HepG2 (cell line): ENCODE measurements around the gene HAUS1. TPM values are rescaled to one million over a fixed set of nuclear protein-coding genes. Genes with fewer than 3 reads are reported as not detected.

Source experiments
- GABPA ChIP-seq, 2 experiments: IDR thresholded peaks; 2 replicates each; pipeline ENCODE4 v1.6.1; 2011 to 2016; ENCODE audit warnings: low read depth in 2 of 2, low read length in 1 of 2, missing biosample characterization in 1 of 2, missing genetic modification characterization in 1 of 2
- HNF1A ChIP-seq, 2 experiments: sonication (generic) in 1 of 2; formaldehyde crosslinking in 1 of 2; IDR thresholded peaks; 2 replicates each; pipeline versions ENCODE4 v1.4.0 to v1.6.1; 2016 to 2020; ENCODE audit warnings: borderline replicate concordance in 1 of 2, low read depth in 1 of 2, mild to moderate bottlenecking in 1 of 2, missing genetic modification reagents in 1 of 2
- KAT8 ChIP-seq: IDR thresholded peaks from 2 replicates; pipeline ENCODE4 v1.6.1; 2016; ENCODE audit warnings: missing genetic modification reagents, missing compliant biosample characterization
- MAF1 ChIP-seq: sonication (generic); formaldehyde crosslinking; IDR thresholded peaks from 2 replicates; pipeline ENCODE4 v1.5.0; 2020; ENCODE audit warnings: missing genetic modification reagents, borderline replicate concordance
- MTA1 ChIP-seq: sonication (generic); formaldehyde crosslinking; IDR thresholded peaks from 2 replicates; pipeline ENCODE4 v1.4.0; 2020; ENCODE audit warnings: missing genetic modification reagents, mild to moderate bottlenecking, borderline replicate concordance
- SIN3A ChIP-seq: IDR thresholded peaks from 2 replicates; pipeline ENCODE4 v1.6.1; 2011; ENCODE audit warnings: low read depth, mild to moderate bottlenecking, control low read depth, low read length, borderline replicate concordance
- ZFP62 ChIP-seq: sonication (generic); formaldehyde crosslinking; IDR thresholded peaks from 2 replicates; pipeline ENCODE4 v1.4.0; 2020; ENCODE audit warnings: missing genetic modification reagents
- ZKSCAN8 ChIP-seq: IDR thresholded peaks from 2 replicates; pipeline ENCODE4 v1.6.1; 2016; ENCODE audit warnings: borderline replicate concordance, missing genetic modification reagents, missing compliant biosample characterization
- ZNF775 ChIP-seq: sonication (generic); formaldehyde crosslinking; IDR thresholded peaks from 2 replicates; pipeline ENCODE4 v1.4.0; 2020; ENCODE audit warnings: missing genetic modification reagents, mild to moderate bottlenecking, moderate library complexity, borderline replicate concordance
- ZNF883 ChIP-seq: sonication (generic); formaldehyde crosslinking; IDR thresholded peaks from 2 replicates; pipeline ENCODE4 v1.5.1; 2020; ENCODE audit warnings: mild to moderate bottlenecking, missing genetic modification reagents; ENCODE audit errors: not compliant biosample characterization
- polyA plus RNA-seq, 8 experiments: library from polyadenylated mRNA; depleted of rRNA in 3 of 8; stranded (reverse) in 7 of 8; unstranded in 1 of 8; fragments of >200 nt; fragmentation: Illumina TruSeq in 4 of 8; extraction: Trizol in 4 of 8; gene quantifications; 2 replicates each; pipeline versions ENCODE4 v1.2.1 to v1.2.3, GENCODE V29; 2011 to 2016; ENCODE audit warnings: low read depth in 4 of 8, missing spikeins in 1 of 8, mixed read lengths in 1 of 8; ENCODE audit not compliant: insufficient read depth in 1 of 8
- total RNA-seq, 5 experiments: library from RNA; depleted of rRNA; stranded (reverse); fragments of >200 nt; fragmentation: Illumina TruSeq; extraction: Trizol; gene quantifications; 2 replicates each; pipeline ENCODE4 v1.2.3, GENCODE V29; 2016; ENCODE audit warnings: low read depth in 1 of 5
- TF ChIP-seq, protein P1 (sequence below): sonication (generic); formaldehyde crosslinking; IDR thresholded peaks from 2 replicates; pipeline ENCODE4 v1.5.1; 2020; ENCODE audit warnings: mild to moderate bottlenecking, moderate library complexity, missing genetic modification reagents
- TF ChIP-seq, protein P2 (sequence below): sonication (generic); formaldehyde crosslinking; IDR thresholded peaks from 2 replicates; pipeline ENCODE4 v1.4.0; 2020; ENCODE audit warnings: missing genetic modification reagents
- TF ChIP-seq, protein P3 (sequence below): IDR thresholded peaks from 2 replicates; pipeline ENCODE4 v1.6.1; 2016; ENCODE audit warnings: mild to moderate bottlenecking, missing biosample characterization, missing genetic modification reagents
- TF ChIP-seq, protein P4 (sequence below): sonication (generic); formaldehyde crosslinking; IDR thresholded peaks from 2 replicates; pipeline ENCODE4 v1.4.0; 2020; ENCODE audit warnings: missing genetic modification reagents
- TF ChIP-seq, protein P5 (sequence below): conservative IDR thresholded peaks from 2 replicates; pipeline ENCODE4 v1.6.1; 2018; ENCODE audit warnings: missing genetic modification reagents

Gene HAUS1
- total and polyA plus RNA-seq, 2 of the 13 experiments (the other 11 are each of a cell fraction or from before 2014, with no cell fraction given), result 20.6 to 59.2 TPM

DNA sequence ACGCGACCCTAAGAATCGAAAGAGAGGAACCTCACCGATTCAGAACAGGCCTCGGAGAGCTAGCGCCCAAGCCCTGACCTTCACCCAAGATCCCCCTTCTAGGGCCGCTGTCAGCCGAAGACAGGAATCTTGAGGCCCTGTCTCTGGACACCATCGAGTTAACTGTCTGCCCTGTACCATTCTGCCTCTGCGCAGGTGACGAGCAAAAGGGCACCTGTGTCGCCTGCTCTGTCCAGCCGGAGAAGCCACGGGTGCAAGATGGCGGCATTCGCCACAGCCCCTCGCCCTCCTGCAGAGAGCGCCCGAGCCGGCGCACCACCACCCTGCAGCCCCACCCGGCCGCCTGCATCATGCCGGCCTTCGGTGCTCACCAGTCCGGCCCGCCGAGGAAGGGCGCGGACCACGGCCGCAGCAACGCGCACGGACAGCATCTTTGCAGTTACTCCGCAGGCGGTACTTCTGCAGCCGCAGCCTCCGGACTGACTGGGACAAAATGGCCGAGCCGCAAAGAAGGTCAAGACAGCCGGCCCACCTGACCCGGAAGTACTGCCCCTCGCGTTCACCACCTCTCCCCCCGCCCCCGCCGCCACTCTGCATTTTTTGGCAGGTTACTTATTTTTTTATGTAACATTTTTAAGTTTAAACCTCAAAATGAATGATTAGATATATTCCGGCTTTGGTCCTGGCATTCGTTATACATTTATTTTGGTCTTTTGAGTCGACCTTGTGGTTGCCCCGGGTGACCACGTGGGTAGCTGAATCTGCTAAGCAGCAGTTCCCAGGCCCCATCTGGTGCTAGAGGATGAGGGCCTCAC lies 6.2 kb upstream of the HAUS1 start, which contains the start of gene ATP5F1A (continued):
- TF ChIP-seq, protein P1, sequence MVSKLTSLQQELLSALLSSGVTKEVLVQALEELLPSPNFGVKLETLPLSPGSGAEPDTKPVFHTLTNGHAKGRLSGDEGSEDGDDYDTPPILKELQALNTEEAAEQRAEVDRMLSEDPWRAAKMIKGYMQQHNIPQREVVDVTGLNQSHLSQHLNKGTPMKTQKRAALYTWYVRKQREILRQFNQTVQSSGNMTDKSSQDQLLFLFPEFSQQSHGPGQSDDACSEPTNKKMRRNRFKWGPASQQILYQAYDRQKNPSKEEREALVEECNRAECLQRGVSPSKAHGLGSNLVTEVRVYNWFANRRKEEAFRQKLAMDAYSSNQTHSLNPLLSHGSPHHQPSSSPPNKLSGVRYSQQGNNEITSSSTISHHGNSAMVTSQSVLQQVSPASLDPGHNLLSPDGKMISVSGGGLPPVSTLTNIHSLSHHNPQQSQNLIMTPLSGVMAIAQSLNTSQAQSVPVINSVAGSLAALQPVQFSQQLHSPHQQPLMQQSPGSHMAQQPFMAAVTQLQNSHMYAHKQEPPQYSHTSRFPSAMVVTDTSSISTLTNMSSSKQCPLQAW (CRISPR knock-in tag), result 0 out of 2 replicates have a peak, but pooled peaks have one; percentile 34
- no peak for TF ChIP-seq MAF1
- TF ChIP-seq, protein P2, sequence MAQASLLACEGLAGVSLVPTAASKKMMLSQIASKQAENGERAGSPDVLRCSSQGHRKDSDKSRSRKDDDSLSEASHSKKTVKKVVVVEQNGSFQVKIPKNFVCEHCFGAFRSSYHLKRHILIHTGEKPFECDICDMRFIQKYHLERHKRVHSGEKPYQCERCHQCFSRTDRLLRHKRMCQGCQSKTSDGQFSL (CRISPR knock-in tag), result no peak
- peak; percentile 35; the same call in 1 of the 2 replicates for TF ChIP-seq SIN3A
- no peak for TF ChIP-seq ZKSCAN8
- peak; percentile 95 for TF ChIP-seq KAT8 (CRISPR knock-in tag)
- TF ChIP-seq, protein P3, sequence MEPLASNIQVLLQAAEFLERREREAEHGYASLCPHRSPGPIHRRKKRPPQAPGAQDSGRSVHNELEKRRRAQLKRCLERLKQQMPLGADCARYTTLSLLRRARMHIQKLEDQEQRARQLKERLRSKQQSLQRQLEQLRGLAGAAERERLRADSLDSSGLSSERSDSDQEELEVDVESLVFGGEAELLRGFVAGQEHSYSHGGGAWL (CRISPR knock-in tag), result no peak; the same call in 1 of the 2 replicates
- TF ChIP-seq ZNF775 (CRISPR knock-in tag), result no peak
- TF ChIP-seq HNF1A (IDR thresholded peaks at IDR 0.05; ENCODE audit: low read depth), result no peak
- no peak for TF ChIP-seq HNF1A (CRISPR knock-in tag; IDR thresholded peaks at IDR 0.05; ENCODE audit: borderline replicate concordance)
- TF ChIP-seq GABPA (IDR thresholded peaks at IDR 0.05; ENCODE audit: low read depth, low read length), result peak; percentile 76
- TF ChIP-seq GABPA (CRISPR knock-in tag; IDR thresholded peaks at IDR 0.05; ENCODE audit: low read depth), result peak; percentile 95
- no peak for TF ChIP-seq ZFP62 (CRISPR knock-in tag)
- peak; percentile 88 for TF ChIP-seq ZNF883
- TF ChIP-seq, protein P4, sequence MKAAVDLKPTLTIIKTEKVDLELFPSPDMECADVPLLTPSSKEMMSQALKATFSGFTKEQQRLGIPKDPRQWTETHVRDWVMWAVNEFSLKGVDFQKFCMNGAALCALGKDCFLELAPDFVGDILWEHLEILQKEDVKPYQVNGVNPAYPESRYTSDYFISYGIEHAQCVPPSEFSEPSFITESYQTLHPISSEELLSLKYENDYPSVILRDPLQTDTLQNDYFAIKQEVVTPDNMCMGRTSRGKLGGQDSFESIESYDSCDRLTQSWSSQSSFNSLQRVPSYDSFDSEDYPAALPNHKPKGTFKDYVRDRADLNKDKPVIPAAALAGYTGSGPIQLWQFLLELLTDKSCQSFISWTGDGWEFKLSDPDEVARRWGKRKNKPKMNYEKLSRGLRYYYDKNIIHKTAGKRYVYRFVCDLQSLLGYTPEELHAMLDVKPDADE (CRISPR knock-in tag), result peak; percentile 58; the same call in 1 of the 2 replicates
- TF ChIP-seq, protein P5, sequence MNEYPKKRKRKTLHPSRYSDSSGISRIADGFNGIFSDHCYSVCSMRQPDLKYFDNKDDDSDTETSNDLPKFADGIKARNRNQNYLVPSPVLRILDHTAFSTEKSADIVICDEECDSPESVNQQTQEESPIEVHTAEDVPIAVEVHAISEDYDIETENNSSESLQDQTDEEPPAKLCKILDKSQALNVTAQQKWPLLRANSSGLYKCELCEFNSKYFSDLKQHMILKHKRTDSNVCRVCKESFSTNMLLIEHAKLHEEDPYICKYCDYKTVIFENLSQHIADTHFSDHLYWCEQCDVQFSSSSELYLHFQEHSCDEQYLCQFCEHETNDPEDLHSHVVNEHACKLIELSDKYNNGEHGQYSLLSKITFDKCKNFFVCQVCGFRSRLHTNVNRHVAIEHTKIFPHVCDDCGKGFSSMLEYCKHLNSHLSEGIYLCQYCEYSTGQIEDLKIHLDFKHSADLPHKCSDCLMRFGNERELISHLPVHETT (CRISPR knock-in tag), result no peak
- TF ChIP-seq MTA1 (CRISPR knock-in tag), result no peak
